ENCODE data around the gene KANK3.
A peak's percentile ranks its signal among the peaks of the same experiment; 100 is the strongest.

KANK3 gene

GRCh38 chr19:8371011-8371804, 28.1 kb upstream of the KANK3 start:
- TF ChIP-seq CTCF (conservative IDR thresholded peaks at IDR 0.05), result no peak
- no peak overlapping the region for H3K27ac ChIP-seq

- no peak for TF ChIP-seq CTCF (conservative IDR thresholded peaks at IDR 0.05)
- H3K27ac ChIP-seq, result no peak overlapping the region
These were observed 27.3 kb upstream of the KANK3 start for GRCh38 chr19:8370176-8371010.

GRCh38 chr19:8367327-8368001, 24.4 kb upstream of the KANK3 start:
- TF ChIP-seq CTCF (conservative IDR thresholded peaks at IDR 0.05), result no peak
- no peak overlapping the region for H3K27ac ChIP-seq

GRCh38 chr19:8366961-8367326, 23.9 kb upstream of the KANK3 start:
- TF ChIP-seq CTCF (conservative IDR thresholded peaks at IDR 0.05), result no peak
- H3K27ac ChIP-seq, result no peak overlapping the region

- no peak for TF ChIP-seq CTCF (conservative IDR thresholded peaks at IDR 0.05)
- H3K27ac ChIP-seq, result no peak overlapping the region
These were observed 23.1 kb upstream of the KANK3 start for GRCh38 chr19:8366121-8366581.

GRCh38 chr19:8363803-8364771, 21.0 kb upstream of the KANK3 start, which contains the start of gene ANGPTL4:
ANGPTL4 (plus strand) TSS chr19:8364155; CDS start chr19:8364322, 167 bp downstream.
- no peak; the same call in none of the 2 replicates for TF ChIP-seq CTCF (conservative IDR thresholded peaks at IDR 0.05)

More at GRCh38 chr19:8363803-8364771, 21.0 kb upstream of the KANK3 start, which contains the start of gene ANGPTL4:
- H3K27ac ChIP-seq, result peak within 1 kb of the TSS; percentile 29; the same call in 1 of the 2 replicates
